ENCODE data around the gene ZNF268. TPM values are rescaled to one million over a fixed set of nuclear protein-coding genes. Genes with fewer than 3 reads are reported as not detected.
"Not testable (repeated sequence)": the region's sequence is repeated elsewhere in the genome, so short reads cannot be mapped to it uniquely, and the experiment has no call there.

Gene ZNF268
- total RNA-seq, 1 donor from 2014 or later, result 38.5 TPM

- no peak within 1 kb of the TSS for H3K27ac ChIP-seq
- no peak for DNase-seq (ENCODE audit: low spot score in 2 of 2)
- TF ChIP-seq CTCF (IDR thresholded peaks at IDR 0.05), result no peak
- no peaks in the 10 kb centered on the region for H3K4me1 ChIP-seq
- peaks cover 0 to 8% of the 10 kb centered on the region in 2 donors for H3K9me3 ChIP-seq
- no peaks in the 10 kb centered on the region for H3K27me3 ChIP-seq
- H3K4me3 ChIP-seq, result no peak within 1 kb of the TSS
- H3K36me3 ChIP-seq, result no peaks in the 10 kb centered on the region
- intact Hi-C loops (cut with DNase I), result no loop called here
Measured at GRCh38 chr12:133235401-133236112, 54.3 kb downstream of the ZNF268 start, which contains the start of gene ANHX. Gene ANHX (minus strand): TSS chr12:133235877. CDS start chr12:133234356, 1,521 bp downstream.

- DNase-seq (ENCODE audit: low spot score in 2 of 2), result no peak
- Histone ChIP-seq H3K27ac (no peak overlapping the region), H3K4me1 (no peaks in the 10 kb centered on the region), H3K9me3 (peaks cover 0 to 8% of the 10 kb centered on the region in 2 donors), H3K27me3 (no peaks in the 10 kb centered on the region), H3K36me3 (no peaks in the 10 kb centered on the region), H3K4me3 (no peak overlapping the region)
- TF ChIP-seq CTCF (IDR thresholded peaks at IDR 0.05), result no peak
- intact Hi-C loops (cut with DNase I), result no loop called here
Measured at GRCh38 chr12:133236144-133236543, 54.8 kb downstream of the ZNF268 start.

- Histone ChIP-seq H3K4me3 (no peak overlapping the region), H3K36me3 (no peaks in the 10 kb centered on the region), H3K27me3 (no peaks in the 10 kb centered on the region), H3K27ac (no peak overlapping the region), H3K9me3 (peaks cover 0 to 8% of the 10 kb centered on the region in 2 donors), H3K4me1 (no peaks in the 10 kb centered on the region)
- DNase-seq (ENCODE audit: low spot score in 2 of 2), result no peak
- no peak for TF ChIP-seq CTCF (IDR thresholded peaks at IDR 0.05)
- intact Hi-C loops (cut with DNase I), result no loop called here
Measured at GRCh38 chr12:133236556-133236955, 55.3 kb downstream of the ZNF268 start.

- H3K27me3 ChIP-seq, result no peaks in the 10 kb centered on the region
- no peaks in the 10 kb centered on the region for H3K4me1 ChIP-seq
- DNase-seq (ENCODE audit: low spot score in 2 of 2), result no peak
- H3K36me3 ChIP-seq, result no peaks in the 10 kb centered on the region
- no peak overlapping the region for H3K4me3 ChIP-seq
- intact Hi-C loops (cut with DNase I), result no loop called here
- no peak for TF ChIP-seq CTCF (IDR thresholded peaks at IDR 0.05)
- no peak overlapping the region for H3K27ac ChIP-seq
- H3K9me3 ChIP-seq, result peaks cover 0 to 11% of the 10 kb centered on the region in 2 donors
Measured at GRCh38 chr12:133251732-133252131, 70.4 kb downstream of the ZNF268 start.

- peaks cover 0 to 11% of the 10 kb centered on the region in 2 donors for H3K9me3 ChIP-seq
Measured at GRCh38 chr12:133255833-133256232, 74.5 kb downstream of the ZNF268 start.

GRCh38 chr12:133256321-133256720, 75.0 kb downstream of the ZNF268 start:
- Histone ChIP-seq H3K4me3 (no peak overlapping the region), H3K27me3 (no peaks in the 10 kb centered on the region), H3K9me3 (peaks cover 0 to 11% of the 10 kb centered on the region in 2 donors), H3K4me1 (no peaks in the 10 kb centered on the region), H3K36me3 (no peaks in the 10 kb centered on the region), H3K27ac (no peak overlapping the region)
- no peak for DNase-seq (ENCODE audit: low spot score in 2 of 2)
- intact Hi-C loops (cut with DNase I), result no loop called here
- no peak for TF ChIP-seq CTCF (IDR thresholded peaks at IDR 0.05)

More at GRCh38 chr12:133255833-133256232, 74.5 kb downstream of the ZNF268 start:
- DNase-seq (ENCODE audit: low spot score in 2 of 2); H3K36me3 ChIP-seq; H3K27me3 ChIP-seq; H3K4me3 ChIP-seq; intact Hi-C loops (cut with DNase I); H3K4me1 ChIP-seq; H3K27ac ChIP-seq: not testable (repeated sequence)

Measured in ascending aorta (tissue), 2 donors.